ENCODE results near the gene PLCB1. TPM values are rescaled to one million over a fixed set of nuclear protein-coding genes. Genes with fewer than 3 reads are reported as not detected.
"Not testable (repeated sequence)": the region's sequence is repeated elsewhere in the genome, so short reads cannot be mapped to it uniquely, and the experiment has no call there.

The PLCB1 gene
- polyA plus RNA-seq, 1 donor (not counting 4 experiments of a cell fraction or from before 2014, with no cell fraction given), result 0.37 TPM

DNA sequence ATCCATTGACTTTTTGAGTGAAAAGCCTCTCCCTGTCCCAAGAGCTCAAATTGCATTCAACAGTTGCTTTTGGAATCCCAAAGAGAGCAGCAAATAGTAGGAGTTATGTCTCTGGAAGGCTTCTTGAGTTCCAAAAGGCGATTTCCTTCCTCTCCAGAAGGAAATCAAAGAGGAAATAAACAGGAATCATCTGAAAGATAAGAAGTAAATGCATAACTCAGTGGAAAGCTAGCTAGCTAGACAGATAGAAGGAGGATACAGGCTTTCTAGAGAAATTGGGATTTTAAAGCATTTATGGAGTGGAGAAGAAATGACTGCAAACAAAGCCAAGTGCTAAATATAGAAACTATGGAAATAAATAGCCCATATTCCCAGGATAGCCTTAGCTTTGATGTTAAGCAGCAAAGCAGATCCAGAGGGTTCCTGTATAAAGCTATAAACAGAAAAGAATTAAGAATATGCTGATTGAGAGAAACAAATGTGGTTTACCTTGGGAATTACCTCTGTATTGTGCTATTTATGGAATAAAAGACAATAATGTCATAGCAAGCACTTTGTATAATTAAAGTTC lies 214.7 kb downstream of the PLCB1 start:
- no peaks in the 10 kb centered on the region for H4K20me1 ChIP-seq (ENCODE audit: control insufficient read depth, extremely low read depth, insufficient read depth, low read length)
- dilution Hi-C loops (cut with MboI; ENCODE audit: extremely low pct_ligation_motif_present, low sequenced_read_pairs), result no loop called here
- no peak overlapping the region for H3K27ac ChIP-seq (ENCODE audit: control insufficient read depth, insufficient read depth, low read length)
- no peaks in the 10 kb centered on the region for H3K79me2 ChIP-seq (ENCODE audit: control insufficient read depth, insufficient read depth, low read length)
- no peaks in the 10 kb centered on the region for H3K9me1 ChIP-seq (ENCODE audit: control insufficient read depth, extremely low read depth, insufficient read depth, low read length)
- no peak for FAIRE-seq
- no peak overlapping the region for H3K4me3 ChIP-seq (ENCODE audit: control insufficient read depth in 2 of 3, extremely low read depth in 1 of 3, insufficient read depth in 2 of 3, low read depth in 1 of 3, low read length in 3 of 3)
- H3K27me3 ChIP-seq (ENCODE audit: control insufficient read depth, extremely low read depth, insufficient read depth, low read length), result no peaks in the 10 kb centered on the region
- H3K9me3 ChIP-seq (ENCODE audit: control insufficient read depth, low read depth, low read length), result no peaks in the 10 kb centered on the region
- no peak for DNase-seq (ENCODE audit: low read depth, low spot score)
- TF ChIP-seq CTCF (optimal IDR thresholded peaks at IDR 0.05 in 1 of 3, IDR thresholded peaks at IDR 0.05 in 1 of 3, conservative IDR thresholded peaks at IDR 0.05 in 1 of 3; ENCODE audit: extremely low read depth in 1 of 3, insufficient read depth in 2 of 3, low read length in 3 of 3) (no peak), EZH2 (IDR thresholded peaks at IDR 0.05; ENCODE audit: low read length) (no peak)
- no peak overlapping the region for H3K9ac ChIP-seq (ENCODE audit: control insufficient read depth, extremely low read depth, insufficient read depth, low read length)
- H3K36me3 ChIP-seq (ENCODE audit: control insufficient read depth in 2 of 2, extremely low read depth in 1 of 2, insufficient read depth in 2 of 2, low read length in 2 of 2), result no peaks in the 10 kb centered on the region
- H3K4me2 ChIP-seq (ENCODE audit: control insufficient read depth, extremely low read depth, insufficient read depth, low read depth, low read length), result no peak overlapping the region
- H2AFZ ChIP-seq (ENCODE audit: control insufficient read depth, low read length), result no peak overlapping the region
- H3K4me1 ChIP-seq (ENCODE audit: control insufficient read depth, extremely low read depth, insufficient read depth, low read length), result no peaks in the 10 kb centered on the region

GRCh38 chr20:8350225-8350624 lies 218.2 kb downstream of the PLCB1 start:
- FAIRE-seq; dilution Hi-C loops (cut with MboI; ENCODE audit: extremely low pct_ligation_motif_present, low sequenced_read_pairs): not testable (repeated sequence)

GRCh38 chr20:8352486-8352885 lies 220.4 kb downstream of the PLCB1 start:
- H3K4me3 ChIP-seq (ENCODE audit: control insufficient read depth in 2 of 3, extremely low read depth in 1 of 3, insufficient read depth in 2 of 3, low read depth in 1 of 3, low read length in 3 of 3), result no peak overlapping the region
- no peak overlapping the region for H2AFZ ChIP-seq (ENCODE audit: control insufficient read depth, low read length)
- H4K20me1 ChIP-seq (ENCODE audit: control insufficient read depth, extremely low read depth, insufficient read depth, low read length), result no peaks in the 10 kb centered on the region
- H3K79me2 ChIP-seq (ENCODE audit: control insufficient read depth, insufficient read depth, low read length), result no peaks in the 10 kb centered on the region
- dilution Hi-C loops (cut with MboI; ENCODE audit: extremely low pct_ligation_motif_present, low sequenced_read_pairs), result no loop called here
- no peaks in the 10 kb centered on the region for H3K9me3 ChIP-seq (ENCODE audit: control insufficient read depth, low read depth, low read length)
- no peaks in the 10 kb centered on the region for H3K9me1 ChIP-seq (ENCODE audit: control insufficient read depth, extremely low read depth, insufficient read depth, low read length)
- H3K36me3 ChIP-seq (ENCODE audit: control insufficient read depth in 2 of 2, extremely low read depth in 1 of 2, insufficient read depth in 2 of 2, low read length in 2 of 2), result no peaks in the 10 kb centered on the region
- no peak for TF ChIP-seq CTCF (optimal IDR thresholded peaks at IDR 0.05 in 1 of 3, IDR thresholded peaks at IDR 0.05 in 1 of 3, conservative IDR thresholded peaks at IDR 0.05 in 1 of 3; ENCODE audit: extremely low read depth in 1 of 3, insufficient read depth in 2 of 3, low read length in 3 of 3)
- no peak for TF ChIP-seq EZH2 (IDR thresholded peaks at IDR 0.05; ENCODE audit: low read length)
- no peaks in the 10 kb centered on the region for H3K27me3 ChIP-seq (ENCODE audit: control insufficient read depth, extremely low read depth, insufficient read depth, low read length)
- no peak overlapping the region for H3K4me2 ChIP-seq (ENCODE audit: control insufficient read depth, extremely low read depth, insufficient read depth, low read depth, low read length)
- no peak overlapping the region for H3K9ac ChIP-seq (ENCODE audit: control insufficient read depth, extremely low read depth, insufficient read depth, low read length)
- no peak for DNase-seq (ENCODE audit: low read depth, low spot score)
- no peak overlapping the region for H3K27ac ChIP-seq (ENCODE audit: control insufficient read depth, insufficient read depth, low read length)
- FAIRE-seq, result no peak
- H3K4me1 ChIP-seq (ENCODE audit: control insufficient read depth, extremely low read depth, insufficient read depth, low read length), result no peaks in the 10 kb centered on the region

More at GRCh38 chr20:8350225-8350624, 218.2 kb downstream of the PLCB1 start:
- not testable (repeated sequence) for H3K4me1 ChIP-seq (ENCODE audit: control insufficient read depth, extremely low read depth, insufficient read depth, low read length); H3K9ac ChIP-seq (ENCODE audit: control insufficient read depth, extremely low read depth, insufficient read depth, low read length); H3K4me2 ChIP-seq (ENCODE audit: control insufficient read depth, extremely low read depth, insufficient read depth, low read depth, low read length); H4K20me1 ChIP-seq (ENCODE audit: control insufficient read depth, extremely low read depth, insufficient read depth, low read length); H3K27ac ChIP-seq (ENCODE audit: control insufficient read depth, insufficient read depth, low read length); H3K36me3 ChIP-seq (ENCODE audit: control insufficient read depth in 2 of 2, extremely low read depth in 1 of 2, insufficient read depth in 2 of 2, low read length in 2 of 2); H3K27me3 ChIP-seq (ENCODE audit: control insufficient read depth, extremely low read depth, insufficient read depth, low read length); H3K9me1 ChIP-seq (ENCODE audit: control insufficient read depth, extremely low read depth, insufficient read depth, low read length); H3K4me3 ChIP-seq (ENCODE audit: control insufficient read depth in 2 of 3, extremely low read depth in 1 of 3, insufficient read depth in 2 of 3, low read depth in 1 of 3, low read length in 3 of 3); H2AFZ ChIP-seq (ENCODE audit: control insufficient read depth, low read length); H3K79me2 ChIP-seq (ENCODE audit: control insufficient read depth, insufficient read depth, low read length); DNase-seq (ENCODE audit: low read depth, low spot score); H3K9me3 ChIP-seq (ENCODE audit: control insufficient read depth, low read depth, low read length)

Measured in keratinocyte (primary cell).